Urothelium cell line (cell line): ENCODE results near the gene DNAH17.

Source experiments
- DNase-seq: peaks from one replicate; pipeline ENCODE4 v3.0.0; 2011; ENCODE audit warnings: low spot score, mixed read lengths
- FAIRE-seq: peaks from 2 replicates; lab custom pipeline; 2011; peaks lifted over from hg19 to GRCh38; lab: Jason Lieb, UNC

DNAH17 gene

DNA sequence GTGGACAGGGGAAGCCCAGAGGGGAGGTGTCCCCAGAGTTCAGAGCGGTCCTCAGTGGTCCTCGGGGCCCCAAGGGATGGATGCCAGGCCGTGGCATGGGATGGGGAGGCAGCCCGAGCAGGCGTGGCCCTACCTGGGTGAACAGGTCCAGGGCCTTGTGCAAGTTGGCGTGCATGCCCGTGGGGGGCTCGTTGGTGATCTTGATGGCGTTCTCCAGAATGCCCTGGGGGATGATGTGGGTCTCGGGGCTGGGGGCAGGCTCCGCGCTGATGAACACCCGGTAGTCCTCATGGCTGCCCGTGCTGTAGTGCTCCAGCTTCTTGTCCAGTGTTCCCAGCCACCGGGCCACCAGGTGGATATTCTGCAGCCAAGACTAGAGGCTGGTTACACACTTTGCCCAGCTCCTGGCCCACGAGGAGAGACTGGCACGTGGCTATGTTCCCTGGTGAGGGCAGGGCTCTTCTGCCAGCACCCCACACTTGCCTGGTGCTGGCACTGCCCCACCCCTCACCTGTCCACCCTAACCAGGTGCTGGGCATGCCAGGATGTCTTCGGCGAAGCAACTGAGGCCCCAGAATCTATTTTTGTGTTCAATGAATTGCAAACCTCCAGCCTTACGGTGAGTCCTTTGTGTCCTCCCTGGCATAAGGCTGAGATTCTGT is 139.6 kb downstream of the DNAH17 start:
- FAIRE-seq (no peak), DNase-seq (no peak)

- DNase-seq (no peak), FAIRE-seq (no peak)
These were observed 141.7 kb downstream of the DNAH17 start for GRCh38 chr17:78435330-78436005.

- FAIRE-seq (peak; percentile 74), DNase-seq (no peak)
These were observed 142.5 kb downstream of the DNAH17 start for GRCh38 chr17:78434455-78435329.

- FAIRE-seq: peak; percentile 69
- DNase-seq: no peak
These were observed 143.3 kb downstream of the DNAH17 start for GRCh38 chr17:78433780-78434335.

DNA sequence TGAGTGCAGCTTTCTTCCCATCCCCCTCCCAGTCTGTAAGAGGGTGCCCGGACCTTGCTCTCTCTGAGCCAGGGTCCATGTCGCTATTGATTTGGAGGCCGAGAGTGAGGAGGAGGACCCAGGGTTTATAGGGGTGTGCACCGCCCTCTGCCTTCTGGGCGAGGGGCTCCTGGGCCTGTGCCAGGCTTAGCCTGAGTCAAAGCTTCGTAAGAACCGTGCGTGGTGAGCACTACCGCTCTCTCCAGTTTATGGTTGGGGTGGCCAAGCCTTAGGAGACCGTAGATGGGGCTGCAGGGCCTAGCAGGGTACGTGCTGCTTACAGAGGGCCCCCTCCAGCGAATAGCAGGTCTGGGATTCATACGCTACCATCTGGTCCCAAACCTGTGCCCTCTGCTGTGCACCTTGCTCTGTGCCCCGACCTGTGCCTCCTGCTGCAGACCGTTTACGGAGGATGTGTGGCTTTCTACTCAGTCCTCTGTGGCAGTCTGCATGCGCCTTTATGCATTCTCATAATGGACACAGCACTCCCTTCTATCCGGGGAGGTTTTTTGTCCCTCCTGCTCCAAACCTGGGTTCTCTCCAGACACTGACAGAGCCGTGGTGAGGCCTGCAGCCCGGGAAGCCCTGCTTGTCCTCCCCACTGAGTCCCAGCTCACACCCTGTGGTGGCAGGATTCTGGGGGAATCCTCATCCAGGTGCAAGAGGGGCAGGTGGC is 144.0 kb downstream of the DNAH17 start:
- FAIRE-seq (no peak), DNase-seq (no peak)

DNA sequence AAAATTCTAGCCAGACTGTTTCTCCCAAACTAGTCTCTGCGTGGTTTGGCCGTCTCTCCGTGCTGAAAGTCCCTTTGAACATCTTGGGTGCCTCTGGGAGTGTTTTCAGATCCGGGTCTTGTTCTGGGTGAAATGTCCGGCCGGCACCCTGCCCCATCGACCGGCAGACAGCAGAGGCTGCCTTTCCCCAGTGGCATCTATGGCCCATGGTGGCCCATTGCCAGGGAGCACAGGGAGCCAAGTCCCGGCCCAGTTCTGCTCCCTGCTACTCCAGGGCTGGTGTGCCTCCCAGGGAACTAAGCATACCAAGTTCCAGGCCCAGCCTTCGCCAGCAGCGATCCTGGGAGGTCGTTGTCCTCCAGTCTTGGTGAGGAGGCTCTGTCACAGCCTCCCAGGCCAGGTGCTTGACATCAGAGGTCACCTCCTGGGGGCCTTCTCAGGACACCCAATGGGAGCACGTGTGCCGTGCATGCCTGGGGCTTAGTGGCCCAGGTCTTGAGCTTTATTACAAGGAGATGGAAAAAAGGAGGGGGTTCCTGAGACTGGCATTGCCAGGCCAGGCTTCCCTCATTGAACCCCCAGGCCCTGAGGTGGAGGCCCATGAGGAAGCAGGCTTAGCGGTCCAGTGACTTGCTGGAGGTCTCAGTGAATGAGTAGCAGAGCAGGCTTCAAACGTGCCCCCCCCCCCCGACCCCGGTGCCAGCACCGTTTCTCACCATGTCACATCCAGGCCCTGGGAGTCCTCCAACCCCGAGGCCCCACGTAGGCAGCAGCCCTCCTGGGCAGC is 144.8 kb downstream of the DNAH17 start:
- DNase-seq (no peak), FAIRE-seq (peak; percentile 5)

- no peak for DNase-seq
- FAIRE-seq: no peak
These were observed 145.6 kb downstream of the DNAH17 start for GRCh38 chr17:78431692-78431958.

GRCh38 chr17:78430892-78431691 is 146.1 kb downstream of the DNAH17 start:
- no peak for FAIRE-seq
- no peak for DNase-seq

GRCh38 chr17:78429618-78429995 is 147.6 kb downstream of the DNAH17 start:
- DNase-seq (no peak), FAIRE-seq (no peak)

- DNase-seq: no peak
- no peak for FAIRE-seq
These were observed 148.2 kb downstream of the DNAH17 start for GRCh38 chr17:78428836-78429617.

- FAIRE-seq (no peak), DNase-seq (no peak)
These were observed 149.1 kb downstream of the DNAH17 start for GRCh38 chr17:78428025-78428575.

GRCh38 chr17:78427140-78427539 is 150.1 kb downstream of the DNAH17 start:
- FAIRE-seq (no peak), DNase-seq (no peak)

GRCh38 chr17:78426293-78426879 is 150.8 kb downstream of the DNAH17 start:
- FAIRE-seq (no peak), DNase-seq (no peak)

DNA sequence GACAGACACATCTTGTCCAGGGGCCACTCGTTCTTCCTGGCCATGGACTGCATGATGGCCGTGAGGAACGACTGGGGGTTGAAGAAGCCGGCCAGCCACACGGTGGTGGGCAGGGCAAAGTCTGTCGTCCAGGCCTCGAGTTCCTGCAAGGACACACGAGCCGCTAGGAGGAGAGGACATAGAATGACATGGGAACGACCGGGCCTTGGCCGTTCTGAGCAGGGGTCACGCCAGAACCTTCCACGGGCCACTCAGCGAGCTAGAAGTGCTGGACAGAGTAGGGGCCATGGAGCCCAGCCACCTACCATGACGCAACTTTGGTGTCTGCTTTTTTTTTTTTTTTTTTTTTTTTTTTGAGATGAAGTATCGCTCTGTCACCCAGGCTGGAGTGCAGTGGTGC is 151.8 kb downstream of the DNAH17 start:
- no peak for FAIRE-seq
- no peak for DNase-seq

GRCh38 chr17:78423961-78424675 is 153.1 kb downstream of the DNAH17 start:
- DNase-seq: no peak
- no peak for FAIRE-seq

DNA sequence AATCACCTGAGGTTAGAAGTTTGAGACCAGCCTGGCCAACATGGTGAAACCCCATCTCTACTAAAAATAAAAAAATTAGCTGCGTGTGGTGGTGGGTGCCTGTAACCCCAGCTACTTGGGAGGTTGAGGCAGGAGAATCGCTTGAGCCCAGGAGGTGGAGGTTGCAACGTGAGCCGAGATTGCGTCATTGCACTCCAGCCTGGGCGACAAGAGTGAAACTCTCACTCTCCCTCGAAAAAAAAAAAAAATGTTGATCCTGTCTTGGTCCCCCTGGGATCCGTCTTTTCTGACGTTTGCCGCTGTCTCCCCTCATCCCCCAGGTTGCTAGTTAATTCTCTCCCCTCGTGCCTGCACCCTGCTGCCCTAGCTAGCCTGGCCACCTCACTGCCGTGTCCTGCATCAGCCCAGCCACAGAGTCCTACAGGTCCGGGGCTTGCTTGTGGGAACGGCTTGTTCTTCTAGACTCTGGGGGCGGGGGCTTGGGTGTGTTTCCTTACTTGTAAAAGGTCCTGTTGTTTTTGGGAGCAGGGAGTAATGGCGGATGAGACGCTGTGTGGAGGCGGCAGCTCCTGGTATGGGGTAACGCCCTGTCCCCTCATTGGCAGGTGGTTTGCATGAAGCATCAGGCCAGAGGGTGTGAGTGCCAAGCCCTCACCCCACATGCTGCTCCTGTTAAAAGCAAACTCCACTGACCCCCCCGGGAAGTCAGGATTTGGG is 154.2 kb downstream of the DNAH17 start:
- FAIRE-seq (no peak), DNase-seq (no peak)

- FAIRE-seq: peak; percentile 27
These were observed 155.0 kb downstream of the DNAH17 start for GRCh38 chr17:78422267-78422605.

More at GRCh38 chr17:78422267-78422605, 155.0 kb downstream of the DNAH17 start:
- no peak for DNase-seq
